ENCODE results near the gene CNGB1.

- TF ChIP-seq EZH2phosphoT487 (IDR thresholded peaks at IDR 0.05; ENCODE audit: borderline replicate concordance): no peak
- TF ChIP-seq CTCF (conservative IDR thresholded peaks at IDR 0.05; ENCODE audit: low read length): no peak
These were observed 21.2 kb downstream of the CNGB1 start for GRCh38 chr16:57949595-57950238.

Measured in Loucy (cell line).